ENCODE results near the gene ACTN4.
A peak's percentile ranks its signal among the peaks of the same experiment; 100 is the strongest.

The ACTN4 gene

GRCh38 chr19:38662537-38663155 lies 15.2 kb downstream of the ACTN4 start:
- no peak for DNase-seq

- DNase-seq = no peak
Observed at GRCh38 chr19:38663156-38663651, 15.8 kb downstream of the ACTN4 start.

- no peak for DNase-seq
Observed at GRCh38 chr19:38663957-38664502, 16.6 kb downstream of the ACTN4 start.

GRCh38 chr19:38664503-38665211 lies 17.2 kb downstream of the ACTN4 start:
- DNase-seq = peak; percentile 20

GRCh38 chr19:38665219-38665931 lies 17.9 kb downstream of the ACTN4 start:
- no peak for DNase-seq

- no peak for DNase-seq
Observed at GRCh38 chr19:38665950-38666662, 18.7 kb downstream of the ACTN4 start.

- no peak for DNase-seq
Observed at GRCh38 chr19:38666663-38667511, 19.4 kb downstream of the ACTN4 start.

- no peak for DNase-seq
Observed at GRCh38 chr19:38667661-38668171, 20.3 kb downstream of the ACTN4 start.

- no peak for DNase-seq
Observed at GRCh38 chr19:38669552-38669951, 22.1 kb downstream of the ACTN4 start.

GRCh38 chr19:38670921-38671398 lies 23.5 kb downstream of the ACTN4 start:
- DNase-seq = no peak

GRCh38 chr19:38671654-38672053 lies 24.2 kb downstream of the ACTN4 start:
- DNase-seq = no peak

GRCh38 chr19:38673030-38673429 lies 25.6 kb downstream of the ACTN4 start:
- no peak for DNase-seq

- DNase-seq = no peak
Observed at GRCh38 chr19:38674388-38675171, 27.1 kb downstream of the ACTN4 start.

- no peak for DNase-seq
Observed at GRCh38 chr19:38675611-38676010, 28.2 kb downstream of the ACTN4 start.

GRCh38 chr19:38676023-38676877 lies 28.8 kb downstream of the ACTN4 start:
- DNase-seq = no peak

GRCh38 chr19:38676878-38677646 lies 29.6 kb downstream of the ACTN4 start:
- DNase-seq = no peak

- no peak for DNase-seq
Observed at GRCh38 chr19:38678217-38678890, 30.9 kb downstream of the ACTN4 start.

- no peak for DNase-seq
Observed at GRCh38 chr19:38678891-38679494, 31.5 kb downstream of the ACTN4 start.
